Temporal lobe (tissue), 2 donors: Measurements from ENCODE around the gene ZFP62. TPM values are rescaled to one million over a fixed set of nuclear protein-coding genes. Genes with fewer than 3 reads are reported as not detected.

Experiments
- small RNA-seq: library from RNA; depleted of rRNA; stranded (forward); fragments of <200 nt; gene quantifications from one replicate; pipeline ENCODE3, GENCODE V24; 2014; ENCODE audit warnings: low replicate concordance
- total RNA-seq: library from RNA; depleted of rRNA; stranded (reverse); fragments of >200 nt; gene quantifications from one replicate; pipeline ENCODE4 v1.2.3, GENCODE V29; 2014

The ZFP62 gene
- total RNA-seq, 1 donor from 2014 or later: 46.7 TPM

Small RNA genes within 50 kb of the gene (small RNA-seq; reads per million reads assigned to genes)
- not detected for gene RF00019

Other genes with a start within 250 kb of the ZFP62 start
- gene FLT4, start 211.7 kb downstream of the ZFP62 start, total RNA-seq: 2.0 TPM
- gene OR2Y1, start 121.2 kb downstream of the ZFP62 start, total RNA-seq: not detected
- gene MGAT1, start 58.5 kb downstream of the ZFP62 start, total RNA-seq: 21.4 TPM
- under 0.01 TPM for gene BTNL8, start 37.9 kb upstream of the ZFP62 start, total RNA-seq
- not detected for gene BTNL3, start 127.6 kb upstream of the ZFP62 start, total RNA-seq
- 2.2 TPM for gene BTNL9, start 179.0 kb upstream of the ZFP62 start, total RNA-seq